NCI-H526 (cell line): Measurements from ENCODE around the gene PRELID2.

Experiments
- DNase-seq, 2 experiments: peaks; one replicate each; lab custom pipeline; 2025; lab: John Stamatoyannopoulos, UW

PRELID2 gene

DNA sequence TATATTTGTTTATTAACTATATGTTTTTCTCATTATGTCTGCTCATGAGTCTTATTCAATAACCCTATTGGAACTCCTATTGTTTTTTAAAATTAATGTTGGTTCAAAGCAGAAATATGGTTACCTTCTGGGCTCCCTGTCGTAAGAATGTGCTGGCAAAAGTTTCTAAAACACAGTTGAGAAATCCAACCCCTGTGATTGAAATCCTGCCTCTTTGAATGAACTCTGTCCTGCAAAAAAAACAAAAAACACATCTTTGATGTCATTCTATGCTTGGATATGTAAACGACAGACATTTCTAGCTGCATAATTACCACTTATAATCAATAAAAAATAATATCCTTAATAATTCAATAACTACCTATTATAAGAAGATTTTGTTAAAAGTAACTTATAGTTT lies 38.8 kb downstream of the PRELID2 start:
- DNase-seq = no peak

DNA sequence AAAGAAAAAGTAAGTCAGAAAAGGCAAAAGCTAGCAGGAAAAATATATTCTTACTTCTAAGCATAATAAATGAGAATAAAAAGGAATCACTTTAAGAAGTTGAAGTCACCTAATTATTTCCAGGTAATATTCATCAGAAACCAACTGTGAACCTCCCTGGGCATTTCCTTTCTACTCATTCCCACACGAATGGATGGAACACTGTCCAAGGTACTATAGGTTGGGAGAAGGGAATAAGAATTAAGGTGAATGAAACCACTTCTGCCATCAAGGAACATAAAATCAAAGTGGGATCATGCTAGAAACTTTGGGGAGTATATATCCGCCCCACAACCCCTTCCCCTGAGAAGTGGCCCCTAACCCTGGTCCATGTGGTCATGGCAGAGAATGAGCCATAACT lies 41.6 kb downstream of the PRELID2 start:
- DNase-seq = no peak

DNA sequence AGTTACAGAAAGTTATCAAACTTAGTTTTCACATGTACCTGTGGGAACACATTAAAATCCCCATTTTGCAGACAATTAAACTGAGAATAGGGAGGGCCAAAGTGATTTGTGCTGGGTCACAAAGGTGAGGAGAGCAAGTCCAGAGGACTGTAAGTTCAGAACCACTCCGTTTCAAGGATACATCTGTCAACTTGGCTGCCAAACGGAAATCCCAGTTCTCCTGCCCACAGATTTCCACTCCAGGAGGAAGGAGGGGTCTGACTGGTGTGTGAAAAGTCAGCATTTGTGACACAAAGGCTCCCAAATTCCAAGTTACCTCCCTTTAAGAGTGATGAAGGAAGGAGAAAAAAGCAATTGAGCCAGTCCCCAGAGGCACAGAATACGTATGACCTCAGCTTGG lies 42.3 kb downstream of the PRELID2 start:
- no peak for DNase-seq

DNA sequence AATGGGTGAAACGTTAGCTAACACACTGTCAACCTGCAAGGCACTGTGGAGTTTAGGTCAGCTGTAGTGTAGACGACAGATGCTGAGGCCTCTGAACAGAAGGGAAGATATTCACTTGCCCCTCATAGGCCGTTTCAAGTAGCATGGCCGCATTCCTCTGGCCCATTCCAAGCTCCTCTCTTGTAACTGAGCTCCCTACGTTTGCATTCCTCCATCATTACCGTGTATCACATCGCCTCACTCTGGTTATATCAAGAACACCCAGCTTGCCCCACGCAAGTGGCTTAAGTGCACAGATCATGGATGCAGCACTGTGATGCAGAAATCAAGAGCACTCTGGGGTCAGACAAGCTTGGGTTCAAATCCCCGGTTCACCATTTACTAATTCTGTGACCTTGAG lies 43.3 kb downstream of the PRELID2 start:
- no peak for DNase-seq

DNA sequence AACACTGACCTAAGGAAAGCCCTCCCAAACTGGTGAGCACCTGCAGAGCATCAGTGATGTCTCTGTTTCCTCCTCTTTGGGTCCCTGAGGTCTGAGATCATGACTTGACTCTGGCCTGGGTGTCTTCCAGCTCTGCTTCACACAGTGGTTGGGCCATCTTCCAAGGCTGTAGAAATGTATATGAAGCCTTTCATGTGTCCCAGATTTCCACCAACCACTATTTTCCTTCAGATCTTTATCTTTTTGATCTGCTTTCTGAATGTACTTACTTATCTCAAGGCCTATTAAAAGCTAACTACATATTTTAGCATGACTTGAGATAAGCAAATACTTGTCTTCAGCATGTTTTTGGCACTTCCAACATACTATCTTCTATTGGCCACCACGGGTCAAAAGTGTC lies 47.1 kb downstream of the PRELID2 start:
- DNase-seq = no peak

DNA sequence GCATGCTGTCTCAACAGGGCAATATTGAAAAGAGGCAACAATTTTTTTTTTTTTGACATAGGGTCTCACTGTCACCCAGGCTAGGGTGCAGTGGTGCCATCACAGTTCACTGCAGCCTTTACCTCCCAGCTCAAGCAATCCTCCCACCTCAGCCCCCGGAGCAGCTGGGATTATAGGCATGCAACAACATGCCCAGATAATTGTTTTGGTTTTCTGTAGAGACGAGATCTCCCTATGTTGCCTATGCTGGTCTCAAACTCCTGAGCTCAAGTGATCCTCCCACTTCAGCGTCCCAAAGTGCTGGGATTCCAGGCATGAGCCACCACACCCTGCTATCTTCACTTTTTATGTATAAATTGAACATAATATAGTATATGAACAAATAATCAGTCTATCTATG lies 47.6 kb downstream of the PRELID2 start:
- DNase-seq = no peak

DNA sequence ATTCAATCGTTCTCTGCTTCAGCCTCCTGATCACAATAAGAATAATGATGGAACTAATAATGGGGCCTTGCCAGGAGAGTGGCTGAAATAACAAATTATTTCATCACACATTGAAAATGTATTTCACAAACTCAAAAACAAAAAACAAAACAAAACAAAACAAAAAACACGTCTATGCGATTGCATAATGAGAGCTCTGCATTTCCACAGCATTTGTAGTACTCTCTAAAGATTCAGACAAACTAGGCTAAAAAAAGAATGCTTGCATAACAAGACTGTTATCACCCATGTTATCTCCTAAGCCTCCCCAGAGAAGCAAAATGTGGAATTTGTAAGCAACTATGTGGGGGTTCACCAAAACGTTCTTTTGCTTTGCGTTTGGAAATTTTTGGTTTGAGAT lies 48.1 kb downstream of the PRELID2 start:
- no peak for DNase-seq

DNA sequence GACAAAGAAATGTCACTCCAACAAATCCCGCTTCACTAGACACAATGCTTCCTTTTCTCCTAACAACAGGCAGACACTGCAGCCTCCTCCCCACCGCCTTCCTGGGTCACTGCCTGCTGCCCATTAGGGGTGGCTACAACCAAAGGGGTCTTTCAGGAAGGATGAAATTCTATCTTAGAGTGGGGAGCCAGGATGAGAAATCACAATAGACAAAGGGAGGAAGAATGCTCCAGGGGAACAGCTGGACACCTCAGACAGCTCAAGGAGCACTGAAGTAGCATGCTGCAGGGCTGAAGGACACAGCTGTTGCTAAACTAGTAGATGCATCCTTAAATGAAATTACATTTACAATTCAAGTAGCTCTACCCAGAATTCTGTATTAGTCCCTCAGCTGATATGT lies 54.2 kb downstream of the PRELID2 start:
- no peak for DNase-seq

DNA sequence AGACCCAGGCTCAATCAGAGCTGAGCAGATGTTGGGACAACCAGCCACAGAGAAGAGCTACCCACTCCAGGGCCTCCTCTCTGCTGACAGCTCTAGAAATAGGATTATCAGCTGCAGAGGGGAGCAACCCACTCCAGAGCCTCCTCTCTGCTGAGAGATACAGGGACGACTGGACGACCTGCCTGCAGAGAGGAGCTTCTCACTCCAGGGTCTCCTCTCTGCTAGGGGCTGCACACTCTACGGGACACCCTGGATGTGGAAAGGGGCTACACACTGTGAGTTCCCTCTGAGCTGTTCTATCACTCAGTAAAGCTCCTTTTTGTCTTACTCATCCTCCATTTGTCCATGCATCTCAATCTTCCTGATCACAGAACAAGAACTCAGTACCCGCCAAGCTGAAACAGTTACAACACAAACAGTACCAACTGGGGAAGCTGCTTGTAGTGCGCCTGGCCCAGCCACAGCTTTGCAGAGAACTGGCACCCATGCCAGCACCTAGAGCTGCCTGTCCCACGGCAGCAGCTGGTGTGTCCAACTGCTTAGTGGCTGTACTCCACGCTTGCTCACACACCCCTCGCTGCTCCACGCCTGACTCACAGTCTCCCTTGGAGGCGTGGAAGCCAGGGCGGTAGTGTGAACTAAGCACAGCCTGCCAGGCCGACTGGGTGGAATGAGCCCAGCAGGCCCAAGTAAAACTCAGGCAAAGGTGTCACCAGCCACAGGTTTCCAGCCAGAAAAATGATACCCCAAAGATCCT lies 56.8 kb downstream of the PRELID2 start:
- DNase-seq = no peak

DNA sequence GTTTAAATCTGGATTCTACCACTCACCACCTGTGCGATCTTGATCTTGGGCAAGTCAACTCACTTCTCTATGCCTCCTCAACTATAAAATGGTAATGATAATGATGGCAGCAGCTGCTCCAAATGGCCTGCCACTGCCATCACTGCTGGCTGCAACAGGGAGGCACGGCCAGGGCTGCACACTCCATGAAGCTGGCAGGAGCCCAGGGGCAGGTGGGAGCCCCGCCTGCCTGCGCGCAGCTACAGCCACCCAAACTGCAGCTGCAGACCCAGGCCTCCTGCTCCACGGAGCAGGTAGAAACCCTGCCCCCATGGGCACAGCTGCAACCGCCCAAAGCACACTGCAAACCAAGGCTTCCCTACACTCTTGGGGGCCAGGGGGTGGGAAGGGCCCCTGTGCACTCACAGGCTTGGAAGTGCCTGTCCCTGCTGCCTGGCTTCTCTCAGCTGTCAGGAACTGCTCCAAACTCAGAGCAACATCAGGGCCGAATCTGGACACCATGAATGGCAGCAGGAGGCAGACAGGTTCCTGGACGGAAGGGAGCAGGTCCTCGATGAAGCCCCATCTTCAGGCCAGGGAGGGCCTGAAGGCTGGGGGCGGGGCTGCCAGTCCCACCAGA lies 57.6 kb downstream of the PRELID2 start:
- no peak for DNase-seq

DNA sequence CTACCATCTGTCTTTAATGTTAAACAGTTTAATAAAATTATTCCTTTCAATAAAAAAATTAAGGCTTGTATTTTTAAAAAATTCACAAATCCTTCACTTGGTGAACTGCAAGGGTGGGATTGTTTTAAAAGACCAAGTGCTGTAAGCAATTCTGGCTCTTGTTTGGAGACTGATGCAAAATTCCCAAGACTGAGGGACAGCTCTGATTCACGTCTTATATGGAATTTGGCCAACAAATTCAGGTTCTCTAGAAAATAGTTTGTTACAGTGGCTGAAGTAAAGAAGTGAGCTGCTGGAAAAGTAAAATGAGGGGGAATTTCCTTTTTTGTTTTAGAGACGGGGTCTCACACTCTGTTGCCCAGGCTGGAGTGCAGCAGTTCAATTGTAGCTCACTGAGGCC lies 58.3 kb downstream of the PRELID2 start:
- DNase-seq = no peak

DNA sequence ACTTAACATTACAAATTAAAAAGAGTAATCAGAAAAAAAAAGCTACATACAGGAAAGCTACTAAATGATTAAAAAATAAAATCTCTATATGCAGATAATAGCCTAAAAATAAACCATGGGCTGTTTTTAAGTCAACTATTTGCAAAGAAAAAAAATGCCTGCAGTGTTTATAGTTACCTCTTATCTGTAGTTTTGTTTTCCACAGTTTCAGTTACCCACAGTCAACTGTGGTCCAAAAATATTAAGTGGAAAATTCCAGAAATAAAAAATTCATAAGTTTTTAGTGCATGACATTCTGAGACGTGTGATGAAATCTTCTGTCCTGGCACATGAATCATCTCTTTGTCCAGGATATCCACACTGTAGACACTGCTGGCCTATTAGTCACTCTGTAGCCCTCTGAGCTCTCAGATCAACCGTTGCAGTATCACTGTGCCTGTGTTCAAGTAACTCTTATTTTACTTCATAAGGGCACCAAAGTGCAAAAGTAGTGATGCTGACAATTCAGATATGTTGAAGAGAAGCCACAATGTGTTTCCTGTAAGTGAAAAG lies 59.2 kb downstream of the PRELID2 start:
- no peak for DNase-seq

DNA sequence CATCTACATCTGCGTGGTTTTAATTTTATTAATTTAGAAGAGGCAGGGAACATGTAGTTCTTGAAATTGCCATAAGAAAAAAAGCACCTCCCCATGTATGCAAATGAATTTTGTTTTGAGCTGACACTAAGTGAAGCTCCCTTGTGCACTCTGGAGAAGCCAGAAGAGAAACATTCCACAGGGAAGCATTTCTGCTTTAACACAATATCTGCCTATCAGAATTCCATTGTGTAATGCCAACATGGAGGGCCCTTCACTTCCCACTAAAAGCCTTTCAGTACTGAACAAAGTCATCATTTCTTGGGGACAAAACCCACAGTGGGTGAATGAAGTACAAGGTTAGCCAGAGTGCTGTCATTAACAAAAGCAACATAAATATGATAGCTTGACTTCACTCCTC lies 59.7 kb downstream of the PRELID2 start:
- DNase-seq = no peak

DNA sequence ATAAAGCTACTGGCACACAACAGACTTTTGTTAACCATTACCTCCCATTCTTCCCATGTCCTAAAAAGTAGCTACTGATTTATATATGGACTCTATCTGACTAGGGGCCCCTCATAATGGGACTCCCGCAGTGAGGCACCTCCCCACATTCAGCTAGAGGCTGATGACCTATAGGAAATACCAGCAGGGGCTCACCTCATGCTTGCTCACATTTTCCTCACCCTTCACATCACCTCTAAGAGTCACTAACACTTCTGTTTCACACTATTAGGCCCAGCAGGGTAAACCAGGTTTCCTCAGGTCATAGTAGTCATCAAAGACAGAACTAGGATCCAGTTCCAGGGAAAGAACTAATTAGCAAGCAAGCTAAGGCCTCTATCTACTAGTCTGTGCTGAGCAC lies 60.7 kb downstream of the PRELID2 start:
- DNase-seq = no peak

DNA sequence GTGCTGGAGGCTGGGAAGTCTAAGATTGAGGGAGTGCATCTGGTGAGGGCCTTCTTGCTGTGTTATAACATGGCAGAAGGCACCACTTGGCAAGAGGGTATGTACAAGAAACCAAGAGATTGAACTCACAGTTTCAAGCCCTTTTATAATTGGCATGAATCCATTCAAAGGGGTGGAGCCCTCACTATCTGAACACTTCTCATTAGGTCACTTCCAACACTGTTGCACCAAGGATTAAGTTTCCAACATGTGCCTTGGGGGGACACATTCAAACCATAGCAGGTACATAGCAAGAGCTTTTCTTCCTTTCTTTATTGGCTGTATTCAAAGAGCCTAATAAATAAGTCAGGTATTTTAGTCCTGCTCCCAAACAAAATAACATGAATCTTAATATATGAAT lies 62.7 kb downstream of the PRELID2 start:
- DNase-seq = no peak

DNA sequence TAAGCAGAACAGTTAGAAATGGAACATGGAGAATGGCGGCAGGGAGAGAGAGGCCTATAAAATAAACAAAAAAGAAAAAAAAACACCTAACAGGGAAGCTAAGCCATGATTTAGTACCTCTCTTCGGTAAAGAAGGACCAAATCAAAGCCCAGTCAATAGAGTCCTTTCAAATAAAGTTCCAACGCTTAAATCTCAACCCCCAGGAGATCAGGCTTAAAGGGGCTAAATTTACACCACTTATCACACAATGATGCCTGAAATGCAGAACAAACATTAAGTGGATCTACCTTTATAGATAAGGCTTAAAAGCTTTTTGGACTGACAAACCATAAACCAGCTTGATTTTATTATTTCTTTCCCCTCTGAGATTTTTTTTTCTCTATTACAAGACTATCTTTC lies 66.3 kb downstream of the PRELID2 start:
- DNase-seq = no peak

DNA sequence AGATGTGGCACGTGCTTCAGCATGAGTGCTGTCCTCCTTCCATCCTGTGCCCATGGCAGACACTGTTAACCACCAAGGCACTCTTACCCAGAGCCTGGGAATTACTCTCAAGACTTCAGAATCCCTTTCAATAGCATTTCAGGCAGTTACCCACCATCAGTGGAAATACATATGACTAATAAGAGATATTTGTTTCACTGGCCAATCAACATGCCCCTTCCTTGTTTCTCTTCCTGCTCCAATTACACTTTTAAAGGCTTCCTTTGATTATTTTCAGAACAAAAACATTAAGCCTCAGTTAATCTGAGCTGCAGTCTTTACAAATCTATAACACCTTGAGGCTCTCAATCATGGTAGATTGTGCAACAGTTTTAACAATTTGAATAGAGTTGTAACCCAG lies 70.8 kb downstream of the PRELID2 start:
- DNase-seq = no peak

DNA sequence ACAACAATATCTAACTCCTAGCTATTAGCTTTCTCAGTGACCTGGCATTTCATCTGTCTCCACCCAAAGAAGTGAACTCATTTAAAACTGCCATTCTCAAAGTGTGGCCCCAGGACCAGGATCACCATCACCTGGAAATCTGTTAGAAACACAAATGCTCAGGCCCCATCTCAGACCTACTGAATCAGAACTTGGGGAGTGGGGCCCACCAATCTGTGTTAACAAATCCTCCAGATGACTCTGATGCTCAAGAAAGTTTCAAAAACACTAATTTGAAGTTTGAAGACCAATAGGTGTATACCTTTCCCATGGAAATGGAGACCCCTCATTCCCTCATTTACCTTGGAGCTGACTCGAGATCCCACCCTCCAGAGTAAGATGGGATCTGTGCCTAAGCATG lies 72.3 kb downstream of the PRELID2 start:
- DNase-seq = no peak

DNA sequence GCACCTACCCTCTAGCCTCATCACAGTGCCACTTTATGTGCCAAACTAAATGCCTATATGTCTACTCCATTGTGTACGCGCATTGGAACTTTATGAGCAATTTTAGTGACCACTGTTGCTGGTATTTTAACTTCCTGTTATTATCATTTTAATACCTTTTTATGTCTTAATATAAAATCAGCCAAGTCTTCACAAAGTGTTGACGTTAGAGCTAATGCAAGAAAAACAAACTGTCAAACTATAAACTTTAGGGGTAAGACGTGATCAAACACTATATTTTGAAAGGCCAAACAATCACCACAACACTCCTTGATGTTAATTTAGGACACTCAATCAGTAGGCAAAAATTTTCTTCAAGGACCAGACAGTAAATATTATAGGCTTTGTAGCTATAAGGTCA lies 73.9 kb downstream of the PRELID2 start:
- DNase-seq = no peak

DNA sequence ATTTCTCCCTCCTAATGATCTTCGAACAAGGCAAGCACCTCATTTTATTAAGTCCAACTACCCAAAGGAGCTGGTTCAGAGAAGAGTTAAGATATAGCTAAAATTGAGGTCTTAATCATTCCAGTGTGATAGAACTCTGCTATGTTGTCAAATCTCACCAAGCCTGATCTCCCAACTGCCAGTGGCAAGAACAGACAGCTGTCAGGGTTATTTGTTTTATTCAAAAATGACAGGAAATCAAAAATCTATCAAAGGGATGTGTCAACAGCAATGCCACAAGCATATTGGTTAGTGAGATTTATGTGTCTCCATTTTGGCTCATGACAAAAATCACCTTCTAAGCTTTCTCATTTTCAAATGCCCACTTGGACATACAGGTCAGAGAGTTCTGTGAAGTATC lies 74.5 kb downstream of the PRELID2 start:
- no peak for DNase-seq

DNA sequence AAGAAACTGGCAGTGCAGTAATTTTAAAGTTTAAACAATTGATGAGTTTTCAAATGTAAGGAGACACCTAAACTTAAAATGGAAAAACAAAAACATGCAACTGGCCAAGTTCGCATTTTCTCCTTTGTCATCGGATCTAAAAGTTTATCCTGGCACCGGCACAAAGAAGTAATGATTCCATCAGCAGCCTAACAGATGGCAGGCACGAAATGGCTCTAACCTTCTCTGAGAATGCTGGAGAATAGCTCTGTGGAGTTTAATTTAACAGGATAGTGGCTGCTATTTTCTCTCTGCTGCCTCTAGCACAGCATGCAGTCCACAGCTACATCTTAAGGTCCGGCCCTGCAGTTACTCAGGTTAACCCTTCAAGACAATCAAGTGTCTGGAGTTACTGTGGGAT lies 82.2 kb downstream of the PRELID2 start:
- no peak for DNase-seq

DNA sequence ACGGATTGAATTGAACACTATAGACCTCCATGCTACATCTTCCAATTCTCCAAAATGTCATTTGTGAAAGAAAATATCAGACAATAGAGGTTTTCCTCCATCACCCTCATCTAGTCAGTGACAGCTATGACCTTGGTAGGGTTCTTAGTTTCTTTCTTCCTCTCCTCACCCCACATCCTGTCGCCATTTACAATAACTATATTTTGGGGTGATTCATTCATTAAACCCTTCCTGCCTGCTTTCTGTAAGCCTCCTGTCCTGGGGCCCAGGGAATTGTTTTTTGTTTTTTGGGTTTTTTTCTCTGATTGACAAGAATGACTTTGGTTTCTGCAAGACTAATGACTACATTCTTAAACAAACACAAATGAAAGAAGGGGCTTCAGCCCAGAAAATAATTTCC lies 82.6 kb downstream of the PRELID2 start:
- no peak for DNase-seq

DNA sequence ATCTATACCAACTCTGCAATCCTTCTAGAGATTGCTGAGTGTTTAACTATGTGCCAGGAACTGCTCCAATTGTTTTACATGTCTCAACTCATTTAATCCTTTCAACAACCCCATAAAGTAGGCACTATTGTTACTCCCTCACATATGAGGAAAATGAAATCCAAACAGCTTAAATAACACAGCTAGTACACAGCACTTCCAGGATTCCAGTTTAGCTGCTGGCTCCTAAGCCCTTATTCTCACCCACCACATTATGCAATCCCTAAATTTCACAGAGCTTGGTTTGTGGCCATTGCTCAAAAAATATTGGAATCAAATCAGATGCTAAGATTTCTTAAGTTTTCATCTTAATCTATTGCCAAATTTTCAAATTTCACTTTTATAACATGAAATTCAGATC lies 84.9 kb downstream of the PRELID2 start:
- DNase-seq = no peak
